Measurements from ENCODE around the gene HABP4. TPM values are rescaled to one million over a fixed set of nuclear protein-coding genes. Genes with fewer than 3 reads are reported as not detected.

The HABP4 gene
- total RNA-seq, 3 donors from 2014 or later (not counting 1 experiment from before 2014, with no cell fraction given): 3.0 to 3.9 (median 3.6) TPM

GRCh38 chr9:96491880-96492525 lies 42.0 kb downstream of the HABP4 start:
- intact Hi-C loops (cut with micrococcal nuclease): no loop called here
- DNase-seq (no peak), ATAC-seq (no peak)
- peaks cover 0 to 4% of the 10 kb centered on the region in 2 donors for H3K4me1 Mint-ChIP-seq
- Histone ChIP-seq H3K4me3 (ENCODE audit: low read length) (no peak overlapping the region), H3K9me3 (ENCODE audit: control insufficient read depth, insufficient read depth, low read length) (no peaks in the 10 kb centered on the region), H3K36me3 (ENCODE audit: control insufficient read depth, insufficient read depth, low read length) (peaks cover 23% of the 10 kb centered on the region), H3K4me1 (ENCODE audit: control insufficient read depth, insufficient read depth, low read length) (no peaks in the 10 kb centered on the region), H3K27me3 (ENCODE audit: control insufficient read depth, insufficient read depth, low read length) (no peaks in the 10 kb centered on the region), H3K27ac (ENCODE audit: low read length) (no peak overlapping the region)
- H3K27ac Mint-ChIP-seq: no peak overlapping the region
- H3K9me3 Mint-ChIP-seq: no peaks in the 10 kb centered on the region
- H3K36me3 Mint-ChIP-seq: no peaks in the 10 kb centered on the region
- H3K27me3 Mint-ChIP-seq (ENCODE audit: low read depth in 2 of 2): no peaks in the 10 kb centered on the region
- WGBS (ENCODE audit: insufficient coverage): 93% methylated on average over 17 of the region's 17 CpGs
- TF ChIP-seq CTCF (IDR thresholded peaks at IDR 0.05): no peak
- H3K4me3 Mint-ChIP-seq: no peak overlapping the region

- DNase-seq (no peak), ATAC-seq (no peak)
- Histone ChIP-seq H3K9me3 (ENCODE audit: control insufficient read depth, insufficient read depth, low read length) (no peaks in the 10 kb centered on the region), H3K27me3 (ENCODE audit: control insufficient read depth, insufficient read depth, low read length) (no peaks in the 10 kb centered on the region), H3K4me1 (ENCODE audit: control insufficient read depth, insufficient read depth, low read length) (no peaks in the 10 kb centered on the region), H3K27ac (ENCODE audit: low read length) (no peak overlapping the region), H3K36me3 (ENCODE audit: control insufficient read depth, insufficient read depth, low read length) (peaks cover 18% of the 10 kb centered on the region), H3K4me3 (ENCODE audit: low read length) (no peak overlapping the region)
- Mint-ChIP-seq H3K9me3 (no peaks in the 10 kb centered on the region), H3K4me3 (no peak overlapping the region), H3K27me3 (ENCODE audit: low read depth in 2 of 2) (no peaks in the 10 kb centered on the region), H3K4me1 (peaks cover 0 to 4% of the 10 kb centered on the region in 2 donors), H3K27ac (no peak overlapping the region), H3K36me3 (no peaks in the 10 kb centered on the region)
- TF ChIP-seq CTCF (IDR thresholded peaks at IDR 0.05): no peak
- intact Hi-C loops (cut with micrococcal nuclease): no loop called here
- WGBS (ENCODE audit: insufficient coverage): 94% methylated on average over 12 of the region's 12 CpGs
These were observed 43.1 kb downstream of the HABP4 start for GRCh38 chr9:96492993-96493531.

- Mint-ChIP-seq H3K9me3 (no peaks in the 10 kb centered on the region), H3K27me3 (ENCODE audit: low read depth in 2 of 2) (no peaks in the 10 kb centered on the region), H3K4me1 (peaks cover 0 to 4% of the 10 kb centered on the region in 2 donors), H3K4me3 (no peak overlapping the region), H3K27ac (no peak overlapping the region), H3K36me3 (no peaks in the 10 kb centered on the region)
- intact Hi-C loops (cut with micrococcal nuclease): no loop called here
- Histone ChIP-seq H3K9me3 (ENCODE audit: control insufficient read depth, insufficient read depth, low read length) (no peaks in the 10 kb centered on the region), H3K27me3 (ENCODE audit: control insufficient read depth, insufficient read depth, low read length) (no peaks in the 10 kb centered on the region), H3K36me3 (ENCODE audit: control insufficient read depth, insufficient read depth, low read length) (peaks cover 11% of the 10 kb centered on the region), H3K4me1 (ENCODE audit: control insufficient read depth, insufficient read depth, low read length) (no peaks in the 10 kb centered on the region), H3K27ac (ENCODE audit: low read length) (no peak overlapping the region), H3K4me3 (ENCODE audit: low read length) (no peak overlapping the region)
- ATAC-seq (no peak), DNase-seq (no peak)
- 89% methylated on average over 13 of the region's 13 CpGs for WGBS (ENCODE audit: insufficient coverage)
- no peak for TF ChIP-seq CTCF (IDR thresholded peaks at IDR 0.05)
These were observed 43.8 kb downstream of the HABP4 start for GRCh38 chr9:96493757-96494156.
